PFSK-1 (cell line): ENCODE results near the gene CD302.

ENCODE experiments used
- FOXP2 ChIP-seq: optimal IDR thresholded peaks from 2 replicates; pipeline ENCODE3; 2011; ENCODE audit warnings: borderline replicate concordance, control low read depth, inconsistent platforms; ENCODE audit not compliant: insufficient read depth; ENCODE audit errors: extremely low read length, extremely low read depth
- POLR2AphosphoS5 ChIP-seq: IDR thresholded peaks from 2 replicates; pipeline ENCODE4 v1.6.1; 2012; ENCODE audit warnings: low read depth, mild to moderate bottlenecking, control low read depth, low read length, moderate library complexity
- SIN3A ChIP-seq: IDR thresholded peaks from 2 replicates; pipeline ENCODE4 v1.6.1; 2012; ENCODE audit warnings: mild to moderate bottlenecking, low read length, moderate library complexity, borderline replicate concordance; ENCODE audit not compliant: insufficient read depth
- TAF1 ChIP-seq: IDR thresholded peaks from 2 replicates; pipeline ENCODE4 v1.6.1; 2012; ENCODE audit warnings: low read length, control low read depth, borderline replicate concordance; ENCODE audit not compliant: insufficient read depth
- TF ChIP-seq, protein P1 (sequence below), 2 experiments: IDR thresholded peaks; 2 replicates each; pipeline versions ENCODE4 v1.6.1 to v1.8.0; 2011 to 2012; ENCODE audit warnings: low read depth in 2 of 2, low read length in 2 of 2, control low read depth in 1 of 2, inconsistent platforms in 1 of 2, mild to moderate bottlenecking in 1 of 2, moderate library complexity in 1 of 2; ENCODE audit not compliant: insufficient read depth in 1 of 2

CD302 gene

DNA sequence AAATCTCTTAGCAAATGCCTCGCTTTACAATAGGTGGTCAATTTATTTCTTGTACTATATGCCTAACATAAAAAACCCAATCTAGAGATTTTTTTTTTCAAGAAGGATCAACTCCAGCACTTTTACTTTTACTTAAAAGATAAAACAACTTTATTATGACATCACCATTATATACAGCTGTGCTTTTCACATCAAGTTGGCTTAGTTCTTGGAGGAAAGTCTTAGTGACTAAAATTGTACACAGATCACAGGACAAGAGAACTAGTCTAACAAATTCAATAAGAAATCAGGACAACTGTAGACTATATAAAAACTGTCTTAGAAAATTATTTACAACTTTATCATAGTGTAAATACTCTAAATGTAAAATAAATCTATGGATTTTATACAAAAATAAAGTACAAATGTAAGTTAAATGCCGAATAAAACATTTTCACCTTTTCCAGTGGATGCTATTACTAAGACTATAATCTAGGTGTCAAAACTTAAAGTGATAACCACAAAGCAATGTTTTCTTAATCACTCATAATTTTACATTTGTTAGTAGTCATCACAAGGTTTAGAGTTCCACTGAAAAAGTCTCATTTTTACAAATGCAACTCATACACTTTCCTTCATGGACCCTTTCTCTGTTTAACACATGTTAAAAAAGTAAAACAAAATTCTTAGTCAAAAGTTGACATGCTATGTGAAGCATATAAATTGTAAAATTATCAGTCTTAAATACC lies 5.4 kb upstream of the CD302 start:
- TF ChIP-seq SIN3A: no peak
- no peak for TF ChIP-seq POLR2AphosphoS5
- TF ChIP-seq, protein P1, sequence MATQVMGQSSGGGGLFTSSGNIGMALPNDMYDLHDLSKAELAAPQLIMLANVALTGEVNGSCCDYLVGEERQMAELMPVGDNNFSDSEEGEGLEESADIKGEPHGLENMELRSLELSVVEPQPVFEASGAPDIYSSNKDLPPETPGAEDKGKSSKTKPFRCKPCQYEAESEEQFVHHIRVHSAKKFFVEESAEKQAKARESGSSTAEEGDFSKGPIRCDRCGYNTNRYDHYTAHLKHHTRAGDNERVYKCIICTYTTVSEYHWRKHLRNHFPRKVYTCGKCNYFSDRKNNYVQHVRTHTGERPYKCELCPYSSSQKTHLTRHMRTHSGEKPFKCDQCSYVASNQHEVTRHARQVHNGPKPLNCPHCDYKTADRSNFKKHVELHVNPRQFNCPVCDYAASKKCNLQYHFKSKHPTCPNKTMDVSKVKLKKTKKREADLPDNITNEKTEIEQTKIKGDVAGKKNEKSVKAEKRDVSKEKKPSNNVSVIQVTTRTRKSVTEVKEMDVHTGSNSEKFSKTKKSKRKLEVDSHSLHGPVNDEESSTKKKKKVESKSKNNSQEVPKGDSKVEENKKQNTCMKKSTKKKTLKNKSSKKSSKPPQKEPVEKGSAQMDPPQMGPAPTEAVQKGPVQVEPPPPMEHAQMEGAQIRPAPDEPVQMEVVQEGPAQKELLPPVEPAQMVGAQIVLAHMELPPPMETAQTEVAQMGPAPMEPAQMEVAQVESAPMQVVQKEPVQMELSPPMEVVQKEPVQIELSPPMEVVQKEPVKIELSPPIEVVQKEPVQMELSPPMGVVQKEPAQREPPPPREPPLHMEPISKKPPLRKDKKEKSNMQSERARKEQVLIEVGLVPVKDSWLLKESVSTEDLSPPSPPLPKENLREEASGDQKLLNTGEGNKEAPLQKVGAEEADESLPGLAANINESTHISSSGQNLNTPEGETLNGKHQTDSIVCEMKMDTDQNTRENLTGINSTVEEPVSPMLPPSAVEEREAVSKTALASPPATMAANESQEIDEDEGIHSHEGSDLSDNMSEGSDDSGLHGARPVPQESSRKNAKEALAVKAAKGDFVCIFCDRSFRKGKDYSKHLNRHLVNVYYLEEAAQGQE (IDR thresholded peaks at IDR 0.05; ENCODE audit: insufficient read depth in 1 of 2, low read depth in 2 of 2, low read length in 2 of 2): no peak
- TF ChIP-seq TAF1: no peak
- no peak for TF ChIP-seq FOXP2

DNA sequence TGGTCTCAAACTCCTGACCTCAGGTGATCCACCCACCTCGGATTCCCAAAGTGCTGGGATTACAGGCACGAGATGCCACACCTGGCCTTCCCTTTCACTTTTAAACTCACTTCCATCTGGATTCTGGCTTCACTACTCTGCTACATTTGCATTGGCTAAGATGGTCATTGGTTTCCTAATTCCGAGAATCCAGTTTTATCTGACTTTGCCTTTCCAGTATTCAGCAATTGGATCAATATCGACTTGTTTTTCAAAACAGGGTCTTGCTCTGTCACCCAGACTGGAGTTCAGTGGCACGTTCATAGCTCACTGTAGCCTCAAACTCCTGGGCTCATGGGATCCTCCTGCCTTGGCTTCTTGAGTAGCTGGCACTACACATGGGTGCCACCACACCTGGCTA lies 4.7 kb upstream of the CD302 start:
- no peak for TF ChIP-seq POLR2AphosphoS5
- no peak for TF ChIP-seq TAF1
- TF ChIP-seq, protein P1 (IDR thresholded peaks at IDR 0.05; ENCODE audit: insufficient read depth in 1 of 2, low read depth in 2 of 2, low read length in 2 of 2): no peak
- no peak for TF ChIP-seq FOXP2
- no peak for TF ChIP-seq SIN3A

DNA sequence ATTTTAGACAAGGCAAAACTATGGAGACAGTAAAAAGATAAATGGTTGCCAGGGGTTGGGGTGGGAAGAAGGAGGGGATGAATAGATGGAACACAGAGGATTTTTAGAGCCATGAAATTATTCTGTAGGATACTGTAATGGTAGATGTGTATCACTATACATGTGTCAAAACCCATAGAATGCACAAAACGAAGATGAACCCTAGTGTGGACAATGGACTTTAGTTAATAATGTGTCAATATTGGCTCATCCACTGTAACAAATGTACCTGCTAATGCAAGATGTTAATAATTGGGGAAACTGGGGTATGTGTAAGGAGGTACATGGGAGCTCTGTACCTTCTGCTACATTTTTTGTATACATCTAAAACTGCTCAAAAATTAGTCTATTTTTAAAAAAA lies 1.8 kb upstream of the CD302 start:
- TF ChIP-seq, protein P1 (IDR thresholded peaks at IDR 0.05; ENCODE audit: insufficient read depth in 1 of 2, low read depth in 2 of 2, low read length in 2 of 2): no peak
- TF ChIP-seq SIN3A (no peak), FOXP2 (no peak), POLR2AphosphoS5 (no peak), TAF1 (no peak)

DNA sequence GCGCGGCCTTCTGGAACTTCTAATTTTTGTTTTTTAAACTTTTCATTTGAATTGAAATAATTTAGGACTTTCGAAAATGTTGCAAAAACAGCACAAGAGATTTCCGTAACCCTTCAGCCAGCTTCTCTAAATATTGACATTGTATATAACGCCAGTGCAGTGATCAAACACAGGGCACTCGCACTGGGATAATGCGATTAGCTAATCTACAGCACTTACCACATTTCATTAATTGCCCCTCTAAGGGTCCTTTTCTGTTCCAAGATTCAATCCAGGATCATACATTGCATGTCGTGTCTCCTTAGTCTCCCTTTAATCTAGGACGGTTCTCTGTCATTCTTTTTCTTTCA lies 343 bp upstream of the CD302 start:
- 0 out of 2 replicates have a peak, but pooled peaks have one; percentile 7 for TF ChIP-seq TAF1
- TF ChIP-seq, protein P1 (IDR thresholded peaks at IDR 0.05; ENCODE audit: insufficient read depth in 1 of 2, low read depth in 2 of 2, low read length in 2 of 2): no peak

DNA sequence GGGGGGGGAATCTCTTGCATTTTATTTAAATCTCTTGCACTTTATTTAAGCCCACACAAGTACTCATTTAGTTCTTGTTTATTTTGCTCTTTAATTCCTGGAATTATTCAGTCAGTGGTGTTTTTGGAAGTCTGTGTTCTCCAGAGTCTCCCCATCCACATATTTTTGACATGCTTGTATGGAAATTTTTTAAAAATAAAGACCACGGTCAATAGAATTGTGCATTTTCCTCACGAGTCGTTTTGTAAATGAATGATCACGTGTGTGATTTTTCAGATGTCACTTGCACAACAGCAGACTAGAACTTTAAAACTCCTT lies 824 bp downstream of the CD302 start:
- TF ChIP-seq POLR2AphosphoS5 (no peak), TAF1 (no peak), FOXP2 (no peak), SIN3A (no peak)
- TF ChIP-seq, protein P1 (IDR thresholded peaks at IDR 0.05; ENCODE audit: insufficient read depth in 1 of 2, low read depth in 2 of 2, low read length in 2 of 2): no peak
